CD14-positive monocyte (primary cell): ENCODE data around the gene CDK3. TPM values are rescaled to one million over a fixed set of nuclear protein-coding genes. Genes with fewer than 3 reads are reported as not detected.
A peak's percentile ranks its signal among the peaks of the same experiment; 100 is the strongest.

Experiments
- DNase-seq, 3 donors: peaks; one replicate each; pipeline ENCODE4 v3.0.0-alpha.2; 2011 to 2022
- H2AFZ ChIP-seq: 2 replicates; pipeline ENCODE4 v1.6.0; 2012; ENCODE audit warnings: mild to moderate bottlenecking, low read depth, low read length, inconsistent platforms; ENCODE audit not compliant: insufficient read depth, poor library complexity, severe bottlenecking
- H3K27ac ChIP-seq, 2 donors: 1 replicate in 1 of 2; 2 replicates in 1 of 2; pipeline ENCODE4 v1.5.1; 2012 to 2013; ENCODE audit warnings: low read length in 2 of 2, control low read depth in 1 of 2, inconsistent platforms in 1 of 2, low read depth in 1 of 2, mild to moderate bottlenecking in 1 of 2
- H3K27me3 ChIP-seq, 2 donors: one replicate each; pipeline versions ENCODE4 v1.6.0 to v1.6.1; 2011 to 2013; ENCODE audit warnings: low read length in 2 of 2; ENCODE audit not compliant: control insufficient read depth in 2 of 2, insufficient read depth in 2 of 2
- H3K36me3 ChIP-seq, 2 donors: replicated peaks in 1 of 2; 1 replicate in 1 of 2; 2 replicates in 1 of 2; pipeline versions ENCODE4 v1.5.1 to v1.6.1; 2012 to 2013; ENCODE audit warnings: low read length in 2 of 2, control low read depth in 1 of 2, inconsistent platforms in 1 of 2, mild to moderate bottlenecking in 1 of 2; ENCODE audit not compliant: insufficient read depth in 2 of 2, control insufficient read depth in 1 of 2
- H3K4me1 ChIP-seq, 2 donors: 1 replicate in 1 of 2; 2 replicates in 1 of 2; pipeline versions ENCODE4 v1.5.1 to v1.6.1; 2012 to 2013; ENCODE audit warnings: low read length in 2 of 2, control low read depth in 1 of 2, inconsistent platforms in 1 of 2, mild to moderate bottlenecking in 1 of 2, moderate library complexity in 1 of 2; ENCODE audit not compliant: insufficient read depth in 2 of 2, control insufficient read depth in 1 of 2
- H3K4me2 ChIP-seq: replicated peaks from 2 replicates; pipeline ENCODE3; 2012; ENCODE audit warnings: low read length, moderate library complexity, mild to moderate bottlenecking; ENCODE audit not compliant: poor library complexity, severe bottlenecking; ENCODE audit errors: extremely low read depth
- H3K4me3 ChIP-seq, 3 experiments: fragments of 200-600 bp in 1 of 3; sonication (generic) in 1 of 3; replicated peaks in 1 of 3; 1 replicate in 2 of 3; 2 replicates in 1 of 3; pipeline ENCODE4 v1.5.1; 2011 to 2013; ENCODE audit warnings: low read length in 3 of 3, mild to moderate bottlenecking in 3 of 3, control low read depth in 2 of 3, low read depth in 2 of 3, inconsistent platforms in 1 of 3, moderate library complexity in 1 of 3
- H3K79me2 ChIP-seq: 2 replicates; pipeline ENCODE4 v1.6.0; 2012; ENCODE audit warnings: mild to moderate bottlenecking, control low read depth, inconsistent platforms, low read length, moderate library complexity; ENCODE audit not compliant: insufficient read depth
- H3K9ac ChIP-seq: 2 replicates; pipeline ENCODE4 v1.6.0; 2017; ENCODE audit warnings: low read length, mild to moderate bottlenecking; ENCODE audit not compliant: insufficient read depth, poor library complexity, severe bottlenecking
- H3K9me3 ChIP-seq, 2 donors: replicated peaks in 1 of 2; 1 replicate in 1 of 2; 2 replicates in 1 of 2; pipeline versions ENCODE4 v1.5.1 to v1.6.1; 2012 to 2013; ENCODE audit warnings: low read length in 2 of 2, control low read depth in 1 of 2; ENCODE audit not compliant: control insufficient read depth in 1 of 2, insufficient read depth in 1 of 2
- H4K20me1 ChIP-seq: 2 replicates; pipeline ENCODE4 v1.6.0; 2012; ENCODE audit warnings: mild to moderate bottlenecking, low read length, control low read depth, moderate library complexity; ENCODE audit not compliant: insufficient read depth
- H3K27ac Mint-ChIP-seq, 7 donors: one replicate each; pipeline ENCODE4 v1.8.0; 2020; ENCODE audit warnings: mild to moderate bottlenecking in 7 of 7, mixed read lengths in 7 of 7, moderate library complexity in 6 of 7, inconsistent platforms in 2 of 7
- H3K27me3 Mint-ChIP-seq, 3 donors: one replicate each; pipeline ENCODE4 v1.8.0; 2021 to 2022; ENCODE audit warnings: low read depth in 3 of 3, mild to moderate bottlenecking in 3 of 3, mixed read lengths in 3 of 3, moderate library complexity in 3 of 3, inconsistent platforms in 1 of 3
- H3K36me3 Mint-ChIP-seq, 2 donors: one replicate each; pipeline ENCODE4 v1.8.0; 2020; ENCODE audit warnings: mixed read lengths in 2 of 2, inconsistent platforms in 1 of 2, mild to moderate bottlenecking in 1 of 2
- H3K4me1 Mint-ChIP-seq: one replicate; pipeline ENCODE4 v1.8.0; 2020; ENCODE audit warnings: mild to moderate bottlenecking, mixed read lengths
- H3K4me3 Mint-ChIP-seq, 2 donors: one replicate each; pipeline ENCODE4 v1.8.0; 2020; ENCODE audit warnings: mild to moderate bottlenecking in 2 of 2, mixed read lengths in 2 of 2, moderate library complexity in 1 of 2
- H3K9me3 Mint-ChIP-seq, 7 donors: one replicate each; pipeline ENCODE4 v1.8.0; 2020 to 2022; ENCODE audit warnings: mixed read lengths in 7 of 7, mild to moderate bottlenecking in 6 of 7, moderate library complexity in 6 of 7, inconsistent platforms in 2 of 7
- WGBS: methylation state at CpG from one replicate; pipeline ENCODE4 v1.1.5; 2013; ENCODE audit warnings: missing lambda C conversion rate; ENCODE audit not compliant: insufficient coverage; 5-methylcytosine and 5-hydroxymethylcytosine counted together
- intact Hi-C, 2 donors: fragments of 100-400 bp; cut with micrococcal nuclease; formaldehyde crosslinking; loops; one replicate each; pipeline versions ENCODE4 v1.15.0 to v1.15.1; 2023
- polyA plus RNA-seq, 3 donors: library from polyadenylated mRNA; depleted of rRNA in 1 of 3; unstranded in 2 of 3; stranded (reverse) in 1 of 3; fragments of 300-500 nt in 2 of 3; fragments of >200 nt in 1 of 3; fragmentation: Illumina TruSeq in 2 of 3; gene quantifications; 1 replicate in 2 of 3; 2 replicates in 1 of 3; pipeline ENCODE4 v1.2.3, GENCODE V29; 2012 to 2021
- TF ChIP-seq, protein P1 (sequence below): fragments of 200-600 bp; IDR thresholded peaks from one replicate; pipeline ENCODE4 v1.8.0; 2022; ENCODE audit warnings: antibody characterized with exemption, mild to moderate bottlenecking

CDK3 gene
- polyA plus RNA-seq, 3 donors = 25.5 TPM; not detected in 2

GRCh38 chr17:76005263-76006149 is 4.9 kb downstream of the CDK3 start:
- no peak overlapping the region for H3K27ac ChIP-seq
- Mint-ChIP-seq H3K27ac (peak overlapping the region in 2 of 7 donors; percentile 27 to 33), H3K4me1 (no peaks in the 10 kb centered on the region), H3K9me3 (peaks cover 0 to 1% (median 0%) of the 10 kb centered on the region in 7 donors), H3K27me3 (peaks cover 1 to 3% (median 2%) of the 10 kb centered on the region in 3 donors), H3K4me3 (no peak overlapping the region), H3K36me3 (peaks cover 25 to 45% of the 10 kb centered on the region in 2 donors)
- no peaks in the 10 kb centered on the region for H3K9me3 ChIP-seq
- H4K20me1 ChIP-seq = no peaks in the 10 kb centered on the region
- H2AFZ ChIP-seq = no peak overlapping the region
- DNase-seq = peak; percentile 54 to 67 (median 63)
- no peaks in the 10 kb centered on the region for H3K27me3 ChIP-seq
- H3K36me3 ChIP-seq = peaks cover 5 to 35% of the 10 kb centered on the region in 2 donors
- TF ChIP-seq, protein P1, sequence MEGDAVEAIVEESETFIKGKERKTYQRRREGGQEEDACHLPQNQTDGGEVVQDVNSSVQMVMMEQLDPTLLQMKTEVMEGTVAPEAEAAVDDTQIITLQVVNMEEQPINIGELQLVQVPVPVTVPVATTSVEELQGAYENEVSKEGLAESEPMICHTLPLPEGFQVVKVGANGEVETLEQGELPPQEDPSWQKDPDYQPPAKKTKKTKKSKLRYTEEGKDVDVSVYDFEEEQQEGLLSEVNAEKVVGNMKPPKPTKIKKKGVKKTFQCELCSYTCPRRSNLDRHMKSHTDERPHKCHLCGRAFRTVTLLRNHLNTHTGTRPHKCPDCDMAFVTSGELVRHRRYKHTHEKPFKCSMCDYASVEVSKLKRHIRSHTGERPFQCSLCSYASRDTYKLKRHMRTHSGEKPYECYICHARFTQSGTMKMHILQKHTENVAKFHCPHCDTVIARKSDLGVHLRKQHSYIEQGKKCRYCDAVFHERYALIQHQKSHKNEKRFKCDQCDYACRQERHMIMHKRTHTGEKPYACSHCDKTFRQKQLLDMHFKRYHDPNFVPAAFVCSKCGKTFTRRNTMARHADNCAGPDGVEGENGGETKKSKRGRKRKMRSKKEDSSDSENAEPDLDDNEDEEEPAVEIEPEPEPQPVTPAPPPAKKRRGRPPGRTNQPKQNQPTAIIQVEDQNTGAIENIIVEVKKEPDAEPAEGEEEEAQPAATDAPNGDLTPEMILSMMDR = peak; percentile 90
- no peaks in the 10 kb centered on the region for H3K79me2 ChIP-seq
- 60% methylated on average over 16 of the region's 16 CpGs for WGBS
- no peaks in the 10 kb centered on the region for H3K4me1 ChIP-seq
- intact Hi-C loops = loop anchor here (1.0 to 2.0 kb wide), 2 partner anchors 100 to 101 kb away; partner anchors contain the start of gene MRPL38 (in 1 of the 2)
- H3K9ac ChIP-seq = no peak overlapping the region
- no peak overlapping the region for H3K4me3 ChIP-seq
- no peak overlapping the region for H3K4me2 ChIP-seq

GRCh38 chr17:76007131-76007849 is 6.6 kb downstream of the CDK3 start:
- H3K27me3 ChIP-seq = no peaks in the 10 kb centered on the region
- H3K27ac ChIP-seq = no peak overlapping the region
- H3K9me3 ChIP-seq = no peaks in the 10 kb centered on the region
- no peaks in the 10 kb centered on the region for H4K20me1 ChIP-seq
- no peaks in the 10 kb centered on the region for H3K4me1 ChIP-seq
- H3K79me2 ChIP-seq = no peaks in the 10 kb centered on the region
- TF ChIP-seq, protein P1 = no peak
- H3K27me3 Mint-ChIP-seq = peaks cover 1 to 3% (median 2%) of the 10 kb centered on the region in 3 donors
- no peak overlapping the region for H3K4me3 Mint-ChIP-seq
- WGBS = 96% methylated on average over 37 of the region's 39 CpGs
- intact Hi-C loops = no loop called here
- no peak overlapping the region for H2AFZ ChIP-seq
- no peak overlapping the region for H3K4me2 ChIP-seq
- peaks cover 0 to 1% (median 0%) of the 10 kb centered on the region in 7 donors for H3K9me3 Mint-ChIP-seq
- DNase-seq = no peak
- H3K27ac Mint-ChIP-seq = no peak overlapping the region
- peaks cover 5 to 26% of the 10 kb centered on the region in 2 donors for H3K36me3 ChIP-seq
- H3K36me3 Mint-ChIP-seq = peaks cover 19 to 32% of the 10 kb centered on the region in 2 donors
- no peaks in the 10 kb centered on the region for H3K4me1 Mint-ChIP-seq
- no peak overlapping the region for H3K9ac ChIP-seq
- H3K4me3 ChIP-seq = no peak overlapping the region
